PC-3 (cell line): ENCODE data around the gene CACNA1I. TPM values are rescaled to one million over a fixed set of nuclear protein-coding genes. Genes with fewer than 3 reads are reported as not detected.

Experiments
- ATAC-seq: fragments of 200-7000 bp; cut with Tn5 transposase; 2 replicates; pipeline ENCODE4 v1.9.1; 2020; ENCODE audit warnings: mild to moderate bottlenecking, moderate library complexity
- BruUV-seq: library from RNA; stranded (reverse); fragments of 400-500 nt; replicated peaks from 2 replicates; lab custom pipeline; 2021; lab: Mats Ljungman, UMichigan
- CTCF ChIA-PET: fragments of 300-600 bp; sonication (Branson Sonifier 250); formaldehyde crosslinking; loops from one replicate; lab custom pipeline; 2022; ENCODE audit warnings: antibody characterized with exemption; lab: Charles Lee
- POLR2A ChIA-PET: fragments of 300-600 bp; sonication (Branson Sonifier 250); formaldehyde crosslinking; loops from one replicate; lab custom pipeline; 2022; ENCODE audit warnings: antibody characterized with exemption; ENCODE audit not compliant: unreplicated experiment; lab: Charles Lee
- DNase-seq: peaks from one replicate; pipeline ENCODE4 v3.0.0-alpha.2; 2015
- H2AFZ ChIP-seq: fragments of 300-600 bp; sonication (generic); 2 replicates; pipeline ENCODE4 v1.6.0; 2016; ENCODE audit warnings: antibody characterized with exemption, low read length
- H3F3A ChIP-seq: fragments of 300-600 bp; sonication (generic); one replicate; pipeline ENCODE4 v1.6.0; 2017; ENCODE audit warnings: antibody characterized with exemption, low read length, control low read depth, mild to moderate bottlenecking; ENCODE audit not compliant: unreplicated experiment
- H3K27ac ChIP-seq: fragments of 300-600 bp; sonication (generic); 2 replicates; pipeline ENCODE4 v1.5.1; 2016; ENCODE audit warnings: mild to moderate bottlenecking, low read length
- H3K27me3 ChIP-seq: fragments of 300-600 bp; sonication (generic); 2 replicates; pipeline ENCODE4 v1.6.1; 2016; ENCODE audit warnings: low read length, mixed read lengths
- H3K36me3 ChIP-seq: fragments of 300-600 bp; sonication (generic); 2 replicates; pipeline ENCODE4 v1.6.1; 2016; ENCODE audit warnings: low read depth, mixed run types, low read length, mixed read lengths
- H3K4me1 ChIP-seq: fragments of 300-600 bp; sonication (generic); 2 replicates; pipeline ENCODE4 v1.5.1; 2016; ENCODE audit warnings: low read length; ENCODE audit not compliant: insufficient read depth
- H3K4me2 ChIP-seq: fragments of 300-600 bp; sonication (generic); 2 replicates; pipeline ENCODE4 v1.6.0; 2016; ENCODE audit warnings: low read length
- H3K4me3 ChIP-seq: fragments of 300-600 bp; sonication (generic); 2 replicates; pipeline ENCODE4 v1.5.1; 2016; ENCODE audit warnings: mild to moderate bottlenecking, low read length, mixed read lengths
- H3K79me2 ChIP-seq: fragments of 300-600 bp; sonication (generic); 2 replicates; pipeline ENCODE4 v1.6.1; 2017; ENCODE audit warnings: low read length, mixed read lengths
- H3K9ac ChIP-seq: fragments of 300-600 bp; sonication (generic); 2 replicates; pipeline ENCODE4 v1.6.0; 2016; ENCODE audit warnings: mild to moderate bottlenecking, low read length
- H3K9me2 ChIP-seq: fragments of 300-600 bp; sonication (generic); replicated peaks from 2 replicates; pipeline ENCODE4 v1.6.1; 2016; ENCODE audit warnings: mixed run types, low read length, mixed read lengths
- H3K9me3 ChIP-seq: fragments of 300-600 bp; sonication (generic); 2 replicates; pipeline ENCODE4 v1.6.1; 2016; ENCODE audit warnings: low read length, mixed read lengths
- H4K20me1 ChIP-seq: fragments of 300-600 bp; sonication (generic); 2 replicates; pipeline ENCODE4 v1.6.1; 2016; ENCODE audit warnings: low read length, mixed read lengths
- CTCF ChIP-seq: fragments of 300-600 bp; sonication (generic); conservative IDR thresholded peaks from 2 replicates; pipeline ENCODE4 v1.5.1; 2017; ENCODE audit warnings: antibody characterized with exemption, low read depth, mild to moderate bottlenecking, low read length
- EZH2 ChIP-seq: fragments of 300-600 bp; sonication (generic); IDR thresholded peaks from one replicate; pipeline ENCODE4 v1.6.1; 2017; ENCODE audit warnings: antibody characterized with exemption, mild to moderate bottlenecking, low read length; ENCODE audit not compliant: unreplicated experiment
- EZH2phosphoT487 ChIP-seq: fragments of 300-600 bp; sonication (generic); IDR thresholded peaks from 2 replicates; pipeline ENCODE4 v1.6.1; 2018; ENCODE audit warnings: mild to moderate bottlenecking, antibody characterized with exemption, low read length, borderline replicate concordance
- intact Hi-C: fragments of 100-400 bp; cut with micrococcal nuclease; formaldehyde crosslinking; loops from 2 replicates; pipeline ENCODE4 v1.9.0; 2023
- total RNA-seq: library from RNA; depleted of rRNA; stranded (reverse); fragments of >200 nt; gene quantifications from 2 replicates; pipeline ENCODE4 v1.2.3, GENCODE V29; 2014

CACNA1I gene
- total RNA-seq, 1 experiment from 2014 or later = not detected

- H3K9me3 ChIP-seq = no peaks in the 10 kb centered on the region
- no peak overlapping the region for H2AFZ ChIP-seq
- intact Hi-C loops = loop anchor here (5.0 kb wide), 3 partner anchors 33 to 512 kb away; no protein-coding TSS in a partner anchor
- CTCF ChIA-PET = interaction anchor here (0.6 to 1.3 kb wide), 2 partner anchors 24 to 28 kb away, joined by 3 to 5 read pairs; partner anchors contain the start of gene MIEF1
- H3K36me3 ChIP-seq = no peaks in the 10 kb centered on the region; the same call in 1 of the 2 replicates
- no peak overlapping the region for H3K4me2 ChIP-seq
- peaks cover 13% of the 10 kb centered on the region for H4K20me1 ChIP-seq
- no peak overlapping the region for H3K9ac ChIP-seq
- no peak for DNase-seq
- H3K4me3 ChIP-seq = no peak overlapping the region
- BruUV-seq = no TSS peak
- POLR2A ChIA-PET = no interaction called here
- H3K4me1 ChIP-seq = peaks cover 24% of the 10 kb centered on the region
- peaks cover 26% of the 10 kb centered on the region for H3K79me2 ChIP-seq
- ATAC-seq = no peak
- H3K27me3 ChIP-seq = no peaks in the 10 kb centered on the region
- H3K9me2 ChIP-seq = no peaks in the 10 kb centered on the region
- TF ChIP-seq EZH2 (no peak), EZH2phosphoT487 (no peak), CTCF (no peak)
- no peaks in the 10 kb centered on the region for H3F3A ChIP-seq
- no peak overlapping the region for H3K27ac ChIP-seq
These were observed 40.4 kb upstream of the CACNA1I start for GRCh38 chr22:39530116-39530515.

- peak overlapping the region; percentile 86 for H3K4me2 ChIP-seq
- H3K4me1 ChIP-seq = peaks cover 24% of the 10 kb centered on the region
- ChIA-PET CTCF (interaction anchor here (0.6 kb wide), 1 partner anchor 737 kb away, joined by 5 read pairs; the partner anchor contains the start of gene DNAL4), POLR2A (no interaction called here)
- intact Hi-C loops = loop anchor here (5.0 kb wide), 3 partner anchors 34 to 511 kb away; no protein-coding TSS in a partner anchor
- H3K9ac ChIP-seq = no peak overlapping the region
- no peak overlapping the region for H2AFZ ChIP-seq
- TF ChIP-seq EZH2phosphoT487 (no peak), CTCF (peak; percentile 38; the same call in 1 of the 2 replicates)
- H3F3A ChIP-seq = no peaks in the 10 kb centered on the region
- no peaks in the 10 kb centered on the region for H3K9me2 ChIP-seq
- DNase-seq (peak; percentile 57), ATAC-seq (no peak)
- H3K27ac ChIP-seq = no peak overlapping the region
- BruUV-seq = no TSS peak
- H3K9me3 ChIP-seq = no peaks in the 10 kb centered on the region
- peak overlapping the region; percentile 90; the same call in 1 of the 2 replicates for H3K4me3 ChIP-seq
- H4K20me1 ChIP-seq = peaks cover 11% of the 10 kb centered on the region
- no peaks in the 10 kb centered on the region for H3K27me3 ChIP-seq
- H3K79me2 ChIP-seq = peaks cover 26% of the 10 kb centered on the region
- no peaks in the 10 kb centered on the region; the same call in 1 of the 2 replicates for H3K36me3 ChIP-seq
These were observed 39.7 kb upstream of the CACNA1I start for GRCh38 chr22:39530692-39531331.
